SK-N-SH treated with all-trans-retinoic acid at 6 μM for 48 hours (cell line): ENCODE data around the gene NOX5.

ENCODE experiments used
- ARNTL ChIP-seq: fragments of 450-650 bp; formaldehyde crosslinking; IDR thresholded peaks from 2 replicates; pipeline ENCODE4 v1.5.0; 2020; ENCODE audit warnings: low read depth, mild to moderate bottlenecking, moderate library complexity, borderline replicate concordance
- BACH2 ChIP-seq: fragments of 250-450 bp; sonication (Bioruptor Pico); IDR thresholded peaks from 2 replicates; pipeline ENCODE4 v1.9.0; 2021; ENCODE audit warnings: mild to moderate bottlenecking, borderline replicate concordance
- CREB5 ChIP-seq: fragments of 250-450 bp; sonication (Bioruptor Pico); IDR thresholded peaks from 2 replicates; pipeline ENCODE4 v1.5.1; 2020; ENCODE audit warnings: low read depth, mild to moderate bottlenecking, moderate library complexity
- CSDC2 ChIP-seq: fragments of 250-450 bp; sonication (Bioruptor Pico); IDR thresholded peaks from 2 replicates; pipeline ENCODE4 v1.5.0; 2020; ENCODE audit warnings: mild to moderate bottlenecking, moderate library complexity
- ESRRG ChIP-seq: fragments of 250-450 bp; sonication (Bioruptor Pico); IDR thresholded peaks from 2 replicates; pipeline ENCODE4 v1.6.1; 2021; ENCODE audit warnings: mild to moderate bottlenecking
- GLIS3 ChIP-seq: fragments of 250-450 bp; sonication (Bioruptor Pico); IDR thresholded peaks from 2 replicates; pipeline ENCODE4 v1.5.0; 2020; ENCODE audit warnings: mild to moderate bottlenecking, moderate library complexity
- POU6F1 ChIP-seq: fragments of 250-450 bp; sonication (Bioruptor Pico); IDR thresholded peaks from 2 replicates; pipeline ENCODE4 v1.8.0; 2021; ENCODE audit warnings: low read depth, mild to moderate bottlenecking, moderate library complexity, borderline replicate concordance
- RARB ChIP-seq: fragments of 250-450 bp; sonication (Bioruptor Pico); IDR thresholded peaks from 2 replicates; pipeline ENCODE4 v1.8.0; 2021; ENCODE audit warnings: mild to moderate bottlenecking, moderate library complexity
- SNAI2 ChIP-seq: fragments of 250-450 bp; sonication (Bioruptor Pico); IDR thresholded peaks from 2 replicates; pipeline ENCODE4 v1.5.0; 2020; ENCODE audit warnings: mild to moderate bottlenecking, moderate library complexity
- ZFP30 ChIP-seq: fragments of 450-650 bp; formaldehyde crosslinking; IDR thresholded peaks from 2 replicates; pipeline ENCODE4 v1.5.0; 2022; ENCODE audit warnings: mild to moderate bottlenecking, moderate library complexity
- ZNF565 ChIP-seq: fragments of 450-650 bp; formaldehyde crosslinking; conservative IDR thresholded peaks from 2 replicates; pipeline ENCODE4 v1.5.0; 2020; ENCODE audit warnings: low read depth, mild to moderate bottlenecking, moderate library complexity
- ZNF8 ChIP-seq: fragments of 450-650 bp; formaldehyde crosslinking; IDR thresholded peaks from 2 replicates; pipeline ENCODE4 v1.5.0; 2020; ENCODE audit warnings: mild to moderate bottlenecking, moderate library complexity
- TF ChIP-seq, protein P1 (sequence below): fragments of 250-450 bp; sonication (Bioruptor Pico); IDR thresholded peaks from 2 replicates; pipeline ENCODE4 v1.8.0; 2020; ENCODE audit warnings: mild to moderate bottlenecking, moderate library complexity, borderline replicate concordance

DNA sequence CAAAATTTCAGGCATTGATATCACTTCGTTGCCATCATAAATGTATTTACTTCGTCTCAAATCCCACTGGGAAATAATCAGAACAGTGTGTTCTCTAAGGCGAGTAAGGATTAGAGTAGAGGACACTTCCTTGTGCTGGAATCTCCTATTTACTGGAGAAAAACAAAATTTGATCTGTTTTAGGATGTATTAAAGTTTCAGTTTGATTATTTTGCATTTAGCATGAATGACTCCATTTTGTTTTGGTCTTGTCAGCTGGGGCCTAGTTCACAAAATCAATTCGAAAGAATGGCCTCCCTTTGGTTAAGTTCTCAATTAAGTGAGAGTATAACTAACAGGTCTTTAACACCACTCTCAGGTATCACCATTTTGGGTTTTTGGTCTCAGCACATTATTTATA is 11.7 kb upstream of the NOX5 start:
- TF ChIP-seq ZNF8 (no peak), ESRRG (no peak), BACH2 (CRISPR knock-in tag) (no peak), ZFP30 (no peak), SNAI2 (CRISPR knock-in tag) (no peak), CREB5 (CRISPR knock-in tag) (no peak), ARNTL (no peak), RARB (CRISPR knock-in tag) (no peak), CSDC2 (CRISPR knock-in tag) (no peak), ZNF565 (no peak), GLIS3 (no peak), POU6F1 (CRISPR knock-in tag) (no peak)
- TF ChIP-seq, protein P1, sequence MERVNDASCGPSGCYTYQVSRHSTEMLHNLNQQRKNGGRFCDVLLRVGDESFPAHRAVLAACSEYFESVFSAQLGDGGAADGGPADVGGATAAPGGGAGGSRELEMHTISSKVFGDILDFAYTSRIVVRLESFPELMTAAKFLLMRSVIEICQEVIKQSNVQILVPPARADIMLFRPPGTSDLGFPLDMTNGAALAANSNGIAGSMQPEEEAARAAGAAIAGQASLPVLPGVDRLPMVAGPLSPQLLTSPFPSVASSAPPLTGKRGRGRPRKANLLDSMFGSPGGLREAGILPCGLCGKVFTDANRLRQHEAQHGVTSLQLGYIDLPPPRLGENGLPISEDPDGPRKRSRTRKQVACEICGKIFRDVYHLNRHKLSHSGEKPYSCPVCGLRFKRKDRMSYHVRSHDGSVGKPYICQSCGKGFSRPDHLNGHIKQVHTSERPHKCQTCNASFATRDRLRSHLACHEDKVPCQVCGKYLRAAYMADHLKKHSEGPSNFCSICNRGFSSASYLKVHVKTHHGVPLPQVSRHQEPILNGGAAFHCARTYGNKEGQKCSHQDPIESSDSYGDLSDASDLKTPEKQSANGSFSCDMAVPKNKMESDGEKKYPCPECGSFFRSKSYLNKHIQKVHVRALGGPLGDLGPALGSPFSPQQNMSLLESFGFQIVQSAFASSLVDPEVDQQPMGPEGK (CRISPR knock-in tag) = no peak
